Lung (tissue), 16 donors: ENCODE measurements around the gene BRD3. TPM values are rescaled to one million over a fixed set of nuclear protein-coding genes. Genes with fewer than 3 reads are reported as not detected.
A peak's percentile ranks its signal among the peaks of the same experiment; 100 is the strongest.

ENCODE experiments used
- ATAC-seq: fragments of 200-7000 bp; cut with Tn5 transposase; one replicate; pipeline ENCODE4 v1.9.1; 2020; ENCODE audit warnings: moderate number of reproducible peaks; ENCODE audit not compliant: insufficient read depth, low FRiP score
- DNase-seq, 3 donors: peaks; one replicate each; pipeline ENCODE4 v3.0.0-alpha.2; 2013 to 2017
- H3K27ac ChIP-seq, 2 donors: one replicate each; pipeline ENCODE4 v1.5.1; 2013; ENCODE audit warnings: mild to moderate bottlenecking in 2 of 2, moderate library complexity in 2 of 2, control low read depth in 1 of 2, inconsistent platforms in 1 of 2, low read depth in 1 of 2, low read length in 1 of 2
- H3K27me3 ChIP-seq, 3 donors: one replicate each; pipeline ENCODE4 v1.5.1; 2013; ENCODE audit warnings: low read length in 2 of 3; ENCODE audit not compliant: control insufficient read depth in 3 of 3, insufficient read depth in 3 of 3
- H3K36me3 ChIP-seq, 4 donors: one replicate each; pipeline ENCODE4 v1.5.1; 2013; ENCODE audit warnings: low read length in 4 of 4, mild to moderate bottlenecking in 1 of 4, moderate library complexity in 1 of 4; ENCODE audit not compliant: control insufficient read depth in 4 of 4, insufficient read depth in 4 of 4
- H3K4me1 ChIP-seq, 5 donors: one replicate each; pipeline ENCODE4 v1.5.1; 2013; ENCODE audit warnings: low read length in 5 of 5, mild to moderate bottlenecking in 2 of 5, moderate library complexity in 1 of 5; ENCODE audit not compliant: control insufficient read depth in 5 of 5, insufficient read depth in 5 of 5
- H3K4me3 ChIP-seq: one replicate; pipeline ENCODE4 v1.5.1; 2013; ENCODE audit warnings: mild to moderate bottlenecking, control low read depth, moderate library complexity
- H3K9ac ChIP-seq, 2 donors: one replicate each; pipeline ENCODE4 v1.5.1; 2013; ENCODE audit warnings: low read length in 2 of 2, control low read depth in 1 of 2; ENCODE audit not compliant: insufficient read depth in 1 of 2
- H3K9me3 ChIP-seq, 4 donors: one replicate each; pipeline ENCODE4 v1.5.1; 2013; ENCODE audit warnings: low read length in 3 of 4, mild to moderate bottlenecking in 1 of 4, moderate library complexity in 1 of 4; ENCODE audit not compliant: control insufficient read depth in 4 of 4, insufficient read depth in 3 of 4
- CTCF ChIP-seq: IDR thresholded peaks from 2 replicates; pipeline ENCODE4 v1.5.1; 2012; ENCODE audit warnings: mild to moderate bottlenecking; ENCODE audit errors: control extremely low read depth, extremely low read depth
- WGBS, 2 donors: extraction: QIAGEN DNeasy Blood & Tissue Kit; methylation state at CpG; one replicate each; pipeline ENCODE4 v1.1.7; 2013; 5-methylcytosine and 5-hydroxymethylcytosine counted together
- long read RNA-seq, 5 donors: transcript quantifications; one replicate each; lab custom pipeline, GENCODE V29; 2026
- polyA plus RNA-seq, 2 donors: library from polyadenylated mRNA; stranded (reverse); fragments of 200-250 nt; gene quantifications; one replicate each; pipeline ENCODE4 v1.2.1, GENCODE V29; 2013
- total RNA-seq, 2 donors: library from RNA; depleted of rRNA in 1 of 2; stranded (reverse); fragments of >200 nt in 1 of 2; gene quantifications; one replicate each; pipeline ENCODE4 v1.2.1, GENCODE V29; 2014 to 2021
- donor health status: control.
- donor health status: control.
- donor health status: Bipolar disorder and iron deficiency.
- donor health status: healthy.
- donor health status: DM: yes; HTN: yes; CAD: no.

The BRD3 gene
- total RNA-seq (10 to 100 TPM; 33.6 to 38.5 TPM), polyA plus RNA-seq (10 to 100 TPM in 1 of 2 donors, 1 to 10 TPM in 1; 9.1 to 10.1 TPM)
- long read RNA-seq, donor 1, full-length matches to known transcripts, result 1 of 1 reads
- long read RNA-seq, donor 1, partial matches to known transcripts, result 0 of 1 reads
- long read RNA-seq, donor 1, other reads (novel, unspliced or antisense), result 0 of 1 reads
- long read RNA-seq, donor 2, result 0 reads
- long read RNA-seq, donor 3, full-length matches to known transcripts, result 1 of 1 reads
- long read RNA-seq, donor 3, partial matches to known transcripts, result 0 of 1 reads
- long read RNA-seq, donor 3, other reads (novel, unspliced or antisense), result 0 of 1 reads
- long read RNA-seq, donor 4, full-length matches to known transcripts, result 3 of 10 reads
- long read RNA-seq, donor 4, partial matches to known transcripts, result 7 of 10 reads
- long read RNA-seq, donor 4, other reads (novel, unspliced or antisense), result 0 of 10 reads
- long read RNA-seq, donor 5, full-length matches to known transcripts, result 3 of 3 reads
- long read RNA-seq, donor 5, partial matches to known transcripts, result 0 of 3 reads
- long read RNA-seq, donor 5, other reads (novel, unspliced or antisense), result 0 of 3 reads

GRCh38 chr9:134067904-134068743, at the start of gene BRD3:
Gene BRD3 (minus strand): TSS chr9:134068026. CDS start chr9:134053477, 14,549 bp downstream.
- Histone ChIP-seq H3K27me3 (peaks cover 0 to 4% (median 2%) of the 10 kb centered on the region in 3 donors), H3K9me3 (no peaks in the 10 kb centered on the region), H3K36me3 (no peaks in the 10 kb centered on the region), H3K4me3 (peak within 1 kb of the TSS; percentile 76), H3K4me1 (peaks cover 0 to 17% (median 6%) of the 10 kb centered on the region in 5 donors), H3K9ac (peak within 1 kb of the TSS; percentile 65 to 68), H3K27ac (peak within 1 kb of the TSS; percentile 95 to 99)
- peak; percentile 87 for ATAC-seq
- WGBS, 2 donors, result 0 to 1% methylated on average over 43 to 131 of the region's 131 CpGs
- TF ChIP-seq CTCF, result no peak
- peak; percentile 90 to 97 (median 92) for DNase-seq

GRCh38 chr9:134112561-134112960, 44.7 kb upstream of the BRD3 start:
- WGBS, 2 donors, result 90 to 93% methylated on average over 6 of the region's 6 CpGs
- Histone ChIP-seq H3K9ac (no peak overlapping the region), H3K27ac (no peak overlapping the region), H3K27me3 (no peaks in the 10 kb centered on the region), H3K36me3 (no peaks in the 10 kb centered on the region), H3K9me3 (no peaks in the 10 kb centered on the region), H3K4me3 (no peak overlapping the region), H3K4me1 (no peaks in the 10 kb centered on the region)
- ATAC-seq (no peak), DNase-seq (no peak)
- TF ChIP-seq CTCF, result no peak

- no peaks in the 10 kb centered on the region for H3K27me3 ChIP-seq
- ATAC-seq (no peak), DNase-seq (no peak)
- H3K36me3 ChIP-seq, result no peaks in the 10 kb centered on the region
- no peak for TF ChIP-seq CTCF
- no peaks in the 10 kb centered on the region for H3K9me3 ChIP-seq
- H3K4me3 ChIP-seq, result no peak overlapping the region
- H3K27ac ChIP-seq, result no peak overlapping the region
- H3K9ac ChIP-seq, result no peak overlapping the region
- H3K4me1 ChIP-seq, result no peaks in the 10 kb centered on the region
- 75 to 81% methylated on average over 9 of the region's 9 CpGs for WGBS, 2 donors
Observed at GRCh38 chr9:134111064-134111463, 43.2 kb upstream of the BRD3 start.
